Activated CD4-positive, alpha-beta T cell treated with anti-CD3 and anti-CD28 coated beads, Interleukin-2, amount 10 ng/mL, durations not matched to agents 7 days and 5 days (primary cell): ENCODE results near the gene WDSUB1. TPM values are rescaled to one million over a fixed set of nuclear protein-coding genes. Genes with fewer than 3 reads are reported as not detected.

Experiments
- CTCF ChIA-PET: fragments of 350-600 bp; sonication (Branson Sonifier 250); formaldehyde crosslinking; loops from one replicate; lab custom pipeline; 2021; ENCODE audit warnings: antibody characterized with exemption; lab: Charles Lee
- POLR2A ChIA-PET: fragments of 350-600 bp; sonication (Branson Sonifier 250); formaldehyde crosslinking; loops from one replicate; lab custom pipeline; 2021; ENCODE audit warnings: antibody characterized with exemption; lab: Charles Lee
- DNase-seq: peaks from one replicate; pipeline ENCODE4 v3.0.0-alpha.2; 2020
- H3K27ac Mint-ChIP-seq: one replicate; pipeline ENCODE4 v1.8.0; 2021; ENCODE audit warnings: mild to moderate bottlenecking, moderate library complexity, mixed read lengths
- H3K27me3 Mint-ChIP-seq: one replicate; pipeline ENCODE4 v1.8.0; 2021; ENCODE audit warnings: mixed read lengths
- H3K36me3 Mint-ChIP-seq: one replicate; pipeline ENCODE4 v1.8.0; 2021; ENCODE audit warnings: low read depth, mixed read lengths
- H3K4me1 Mint-ChIP-seq: one replicate; pipeline ENCODE4 v1.8.0; 2021; ENCODE audit warnings: mixed read lengths
- H3K4me3 Mint-ChIP-seq: one replicate; pipeline ENCODE4 v1.8.0; 2021; ENCODE audit warnings: mild to moderate bottlenecking, moderate library complexity, mixed read lengths
- H3K9me3 Mint-ChIP-seq: one replicate; pipeline ENCODE4 v1.8.0; 2021; ENCODE audit warnings: mixed read lengths
- total RNA-seq, 2 experiments: library from RNA; stranded (reverse); gene quantifications; one replicate each; pipeline ENCODE4 v1.2.3, GENCODE V29; 2021

WDSUB1 gene
- total RNA-seq, 2 experiments from 2014 or later, result 5.8 to 6.1 TPM

DNA sequence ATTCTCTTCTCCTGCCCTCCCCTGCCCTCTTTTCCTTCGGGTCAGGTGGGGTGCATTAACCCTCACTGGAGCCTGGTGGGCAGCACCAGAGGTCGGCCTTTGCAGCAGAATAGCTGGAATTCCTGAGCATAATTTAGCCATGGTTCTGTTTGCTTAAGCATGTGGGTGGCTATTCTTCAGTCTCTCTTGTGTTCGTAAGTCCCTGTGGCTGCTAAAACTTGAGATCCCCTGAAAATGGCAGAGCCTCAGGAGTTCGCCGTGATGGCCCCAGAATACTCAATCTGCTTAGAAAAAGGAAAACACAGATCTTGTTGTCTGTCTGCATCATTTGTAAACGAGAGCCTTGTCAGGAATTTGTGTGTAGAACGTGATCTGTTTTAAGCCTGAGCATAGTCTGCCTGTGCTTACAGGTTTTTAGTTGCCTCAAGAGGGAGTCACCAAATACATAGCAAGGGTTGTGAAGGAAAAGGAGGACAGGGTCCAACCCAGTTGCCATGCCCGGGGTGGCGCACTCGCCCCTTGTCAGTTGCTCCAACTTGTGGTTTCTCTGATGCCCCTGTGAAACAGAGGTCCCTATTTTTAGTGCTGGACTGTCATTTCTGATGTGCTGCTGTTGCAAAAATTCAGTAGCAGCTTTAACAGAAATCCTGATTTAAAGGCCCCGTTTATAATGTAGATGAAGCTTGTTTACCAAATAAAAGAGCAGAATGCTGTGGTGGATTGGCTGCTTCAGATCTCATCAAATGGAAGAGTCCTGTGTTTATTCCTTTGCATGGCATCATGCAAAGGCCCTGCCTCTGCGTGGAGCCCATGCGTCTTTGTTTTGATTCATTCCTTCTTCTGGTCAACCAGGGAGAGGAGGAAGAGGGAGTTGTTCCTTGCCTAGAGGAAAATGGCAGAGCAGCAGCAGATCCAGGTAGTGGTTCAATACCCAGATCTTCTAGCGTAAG lies 74.8 kb downstream of the WDSUB1 start:
- POLR2A ChIA-PET, result no interaction called here
- H3K4me3 Mint-ChIP-seq, result no peak overlapping the region

DNA sequence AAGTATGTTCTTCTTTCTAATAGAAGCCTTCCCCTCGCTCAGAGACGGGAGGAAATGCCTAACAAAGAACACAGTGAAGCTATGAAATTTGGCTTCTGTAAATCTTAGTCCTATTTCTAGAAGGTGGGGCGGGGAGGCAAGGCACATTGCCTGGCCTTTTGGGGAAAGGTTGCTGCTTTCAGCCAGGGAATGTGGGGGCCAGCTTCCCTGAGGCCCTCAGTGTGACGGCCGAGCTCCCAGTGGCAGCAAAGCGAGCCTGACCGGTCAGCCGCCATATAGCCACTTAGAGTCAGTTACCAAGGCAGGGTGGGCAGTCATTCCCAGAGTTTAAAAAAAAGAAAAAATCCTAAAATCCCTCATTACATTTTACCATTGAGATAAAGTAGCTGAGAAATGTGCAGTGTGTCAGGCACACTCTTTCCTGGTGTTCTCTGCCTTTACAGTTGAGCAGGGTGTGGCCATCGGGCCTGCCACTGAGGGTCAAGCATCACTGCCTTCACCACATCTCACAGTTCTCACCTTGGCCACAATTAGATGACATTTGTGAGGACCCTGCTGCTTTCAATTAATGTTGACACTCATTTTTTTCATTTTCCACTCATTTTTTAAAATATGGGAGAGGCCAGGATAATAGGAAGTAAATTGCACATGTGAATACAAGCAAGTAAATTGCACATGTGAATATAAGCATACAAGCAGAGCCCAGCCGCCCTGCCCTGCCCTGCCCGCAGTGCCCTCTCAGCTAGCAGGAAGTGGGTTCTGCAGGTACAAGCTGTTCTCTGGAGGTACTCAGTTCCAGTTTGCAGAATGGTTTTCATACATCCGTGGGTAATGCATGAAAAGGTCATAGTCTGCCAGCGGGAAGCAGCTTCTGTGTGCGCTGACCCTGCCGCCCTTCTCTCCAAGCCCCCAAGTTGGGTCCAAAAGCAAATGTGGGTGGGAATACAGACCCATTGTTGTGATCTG lies 76.9 kb downstream of the WDSUB1 start:
- no peaks in the 10 kb centered on the region for H3K27me3 Mint-ChIP-seq
- ChIA-PET CTCF (interaction anchor here (0.6 to 1.7 kb wide), 3 partner anchors 12 to 77 kb away, joined by 3 to 5 read pairs (median 4); partner anchors contain the start of gene WDSUB1), POLR2A (no interaction called here)
- peak overlapping the region; percentile 41 for H3K27ac Mint-ChIP-seq
- peak; percentile 69 for DNase-seq
- peaks cover 14% of the 10 kb centered on the region for H3K4me1 Mint-ChIP-seq
- H3K9me3 Mint-ChIP-seq, result no peaks in the 10 kb centered on the region
- no peak overlapping the region for H3K4me3 Mint-ChIP-seq
- H3K36me3 Mint-ChIP-seq, result no peaks in the 10 kb centered on the region

More for the DNA sequence above, 74.8 kb downstream of the WDSUB1 start:
- Mint-ChIP-seq H3K9me3 (no peaks in the 10 kb centered on the region), H3K27ac (no peak overlapping the region), H3K27me3 (no peaks in the 10 kb centered on the region), H3K36me3 (no peaks in the 10 kb centered on the region), H3K4me1 (peaks cover 14% of the 10 kb centered on the region)
- no peak for DNase-seq
- CTCF ChIA-PET, result interaction anchor here (0.7 kb wide), 1 partner anchor 307 kb away, joined by 3 read pairs; no protein-coding TSS in a partner anchor

DNA sequence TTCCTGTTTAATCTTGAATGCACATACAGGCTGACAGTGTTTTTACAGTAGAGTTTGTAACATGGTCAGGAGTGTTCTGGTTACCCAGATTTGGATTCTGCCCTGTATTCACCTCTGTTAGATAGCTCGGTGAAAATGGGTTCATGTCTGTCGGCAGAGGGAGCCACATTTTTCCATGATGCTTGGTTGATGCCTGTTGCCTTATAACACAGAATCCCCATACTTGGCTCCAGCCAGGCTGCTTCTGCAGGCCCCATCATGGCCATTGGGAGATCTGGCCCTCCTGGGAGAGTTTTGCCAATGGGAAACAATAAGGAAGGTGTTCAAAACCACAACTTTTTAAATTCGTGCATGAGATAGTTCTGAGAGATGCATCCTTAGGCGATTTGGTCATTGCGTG lies 78.1 kb downstream of the WDSUB1 start:
- Mint-ChIP-seq H3K4me1 (peaks cover 14% of the 10 kb centered on the region), H3K9me3 (no peaks in the 10 kb centered on the region), H3K27ac (no peak overlapping the region), H3K4me3 (no peak overlapping the region), H3K36me3 (no peaks in the 10 kb centered on the region), H3K27me3 (no peaks in the 10 kb centered on the region)
- DNase-seq, result no peak
- CTCF ChIA-PET, result interaction anchor here (1.7 kb wide), 1 partner anchor 13 kb away, joined by 4 read pairs; no protein-coding TSS in a partner anchor
- POLR2A ChIA-PET, result no interaction called here

DNA sequence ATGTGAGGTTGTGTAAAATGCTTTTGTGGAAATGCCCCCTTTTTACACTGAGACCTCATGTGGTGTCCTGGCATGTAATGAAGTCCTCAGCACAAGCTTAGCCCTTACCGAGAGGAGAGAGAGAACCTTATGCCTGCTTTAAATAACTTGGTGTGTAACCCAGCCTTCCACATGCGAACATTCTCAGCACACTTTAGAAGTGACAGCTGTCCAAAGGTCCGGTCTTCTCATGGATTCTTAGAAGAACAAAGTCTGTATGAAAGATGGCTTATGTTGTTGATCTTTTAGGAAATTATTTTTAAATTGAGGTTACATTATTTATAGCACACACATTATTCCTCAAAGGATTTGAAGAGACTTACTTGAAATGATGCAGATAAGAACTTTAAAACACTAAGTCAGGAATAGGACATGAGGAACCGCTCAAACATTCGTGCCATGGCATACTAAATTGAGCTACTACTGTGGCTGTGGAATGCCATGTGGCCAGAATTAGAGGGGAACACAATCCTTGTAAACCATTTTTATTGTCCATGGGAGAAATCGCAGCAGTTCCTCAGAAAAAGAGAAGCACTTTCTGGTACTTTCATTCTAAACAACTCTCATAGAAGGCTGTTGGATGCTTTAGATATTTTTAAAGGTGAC lies 79.6 kb downstream of the WDSUB1 start:
- ChIA-PET CTCF (interaction anchor here (0.8 kb wide), 1 partner anchor 10 kb away, joined by 3 read pairs; no protein-coding TSS in a partner anchor), POLR2A (no interaction called here)
- DNase-seq, result no peak
- H3K27ac Mint-ChIP-seq, result no peak overlapping the region
- no peak overlapping the region for H3K4me3 Mint-ChIP-seq
- H3K9me3 Mint-ChIP-seq, result no peaks in the 10 kb centered on the region
- no peaks in the 10 kb centered on the region for H3K36me3 Mint-ChIP-seq
- H3K4me1 Mint-ChIP-seq, result peaks cover 22% of the 10 kb centered on the region
- H3K27me3 Mint-ChIP-seq, result no peaks in the 10 kb centered on the region

DNA sequence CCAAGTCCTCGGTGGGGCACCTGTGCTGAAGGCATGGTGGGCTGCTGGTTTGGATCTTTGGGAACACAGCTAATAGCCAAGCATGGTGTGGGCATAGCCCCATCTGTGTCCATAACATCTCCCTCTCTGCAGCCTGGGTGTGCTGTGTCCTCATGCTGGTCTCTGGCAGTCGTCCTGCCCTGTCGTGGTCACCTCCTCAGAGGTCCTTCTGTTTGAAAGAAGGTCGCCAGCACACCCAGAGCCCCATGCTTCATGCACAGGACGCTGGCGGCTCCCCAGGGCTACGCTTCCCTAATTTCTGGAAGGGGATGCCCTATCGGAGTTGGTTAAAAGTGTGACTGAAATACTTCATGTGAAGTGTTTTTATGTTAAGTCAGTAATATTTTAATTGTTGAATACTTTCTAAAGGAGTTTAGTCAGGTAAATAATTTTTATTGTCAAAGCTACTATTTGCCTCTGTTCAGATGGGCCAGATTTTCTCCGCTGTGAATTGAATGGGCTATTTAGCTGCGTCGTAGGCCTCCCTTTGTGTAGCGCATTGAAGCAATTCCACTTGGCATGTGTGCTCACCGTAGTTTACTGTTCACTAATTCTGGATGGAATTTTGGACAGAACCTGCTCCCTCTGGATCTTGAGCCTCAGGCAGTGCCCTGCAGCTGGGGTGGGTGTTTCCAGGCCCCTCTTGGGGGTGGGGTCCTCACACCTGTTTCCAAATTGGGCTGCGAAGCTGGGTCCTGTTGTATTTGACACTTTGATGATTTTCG lies 81.9 kb downstream of the WDSUB1 start:
- Mint-ChIP-seq H3K27me3 (no peaks in the 10 kb centered on the region), H3K27ac (no peak overlapping the region), H3K9me3 (no peaks in the 10 kb centered on the region), H3K4me1 (peaks cover 25% of the 10 kb centered on the region), H3K4me3 (no peak overlapping the region), H3K36me3 (no peaks in the 10 kb centered on the region)
- POLR2A ChIA-PET, result no interaction called here
- CTCF ChIA-PET, result interaction anchor here (0.7 kb wide), 1 partner anchor 15 kb away, joined by 5 read pairs; no protein-coding TSS in a partner anchor
- DNase-seq, result no peak

DNA sequence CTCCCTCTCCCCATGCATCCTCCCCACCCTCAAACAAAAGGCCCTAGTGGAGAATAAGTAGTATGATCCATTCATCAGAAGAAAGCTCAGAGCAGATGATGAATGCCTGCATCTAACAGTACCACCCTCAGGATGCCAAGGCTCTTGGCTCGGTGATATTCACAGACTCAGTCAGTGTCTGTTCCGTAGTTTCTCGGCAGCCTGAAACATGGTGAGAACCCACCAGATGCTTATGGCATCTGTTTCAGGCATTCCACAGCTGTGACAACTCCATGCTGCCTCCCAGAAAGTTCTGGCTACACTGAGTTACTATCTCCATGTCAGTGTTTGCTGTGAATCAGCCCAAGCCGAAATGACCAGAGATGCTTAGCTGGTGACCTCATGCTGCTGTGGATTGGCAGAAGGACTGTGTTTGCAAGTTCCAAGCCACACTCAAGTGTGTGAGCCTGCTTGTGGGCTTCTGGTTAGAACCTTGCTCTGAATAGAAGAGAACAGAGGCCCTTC lies 83.9 kb downstream of the WDSUB1 start:
- no peak overlapping the region for H3K27ac Mint-ChIP-seq
- no peak overlapping the region for H3K4me3 Mint-ChIP-seq
- DNase-seq, result no peak
- H3K36me3 Mint-ChIP-seq, result no peaks in the 10 kb centered on the region
- no peaks in the 10 kb centered on the region for H3K27me3 Mint-ChIP-seq
- CTCF ChIA-PET, result interaction anchor here (2.0 kb wide), 1 partner anchor 12 kb away, joined by 6 read pairs; no protein-coding TSS in a partner anchor
- no peaks in the 10 kb centered on the region for H3K9me3 Mint-ChIP-seq
- POLR2A ChIA-PET, result no interaction called here
- H3K4me1 Mint-ChIP-seq, result peaks cover 21% of the 10 kb centered on the region

DNA sequence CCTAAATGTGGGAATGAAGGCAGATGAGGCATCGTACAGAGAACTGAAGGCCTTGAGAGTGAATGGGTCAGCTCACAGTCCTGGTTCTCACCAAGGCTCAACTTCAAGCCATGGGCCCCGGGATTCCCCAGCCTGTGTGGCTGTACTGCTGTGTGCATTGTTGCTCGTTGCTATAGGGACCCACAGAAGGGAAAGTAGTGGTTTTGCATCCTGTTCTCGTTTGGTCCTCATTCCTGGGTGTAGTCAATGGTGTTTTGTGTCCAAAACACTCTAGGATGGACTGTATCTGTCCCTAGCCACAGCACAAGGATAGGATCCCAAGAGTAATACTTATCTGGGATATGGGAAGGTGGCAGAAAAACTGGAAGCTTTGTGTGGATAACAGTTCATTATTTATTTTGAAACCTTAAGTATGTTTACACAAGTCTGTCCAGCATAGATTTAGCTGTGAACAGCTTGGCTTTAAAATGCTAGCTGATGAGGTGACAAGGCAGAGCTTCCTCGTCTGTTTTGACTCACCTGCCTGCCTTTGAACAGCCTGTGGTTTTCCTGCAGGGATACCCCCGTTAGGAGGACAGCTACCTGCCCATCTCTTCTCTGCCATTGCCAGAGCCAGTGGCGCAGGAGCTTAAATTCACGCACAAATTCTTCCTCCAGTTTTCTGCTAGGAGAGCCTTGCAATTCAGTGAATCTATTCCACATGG lies 85.0 kb downstream of the WDSUB1 start:
- Mint-ChIP-seq H3K36me3 (no peaks in the 10 kb centered on the region), H3K27ac (no peak overlapping the region), H3K4me1 (peaks cover 21% of the 10 kb centered on the region), H3K9me3 (no peaks in the 10 kb centered on the region), H3K27me3 (no peaks in the 10 kb centered on the region), H3K4me3 (no peak overlapping the region)
- DNase-seq, result peak; percentile 50
- CTCF ChIA-PET, result interaction anchor here (1.1 to 2.0 kb wide), 2 partner anchors 13 to 14 kb away, joined by 3 to 6 read pairs; no protein-coding TSS in a partner anchor
- POLR2A ChIA-PET, result no interaction called here

DNA sequence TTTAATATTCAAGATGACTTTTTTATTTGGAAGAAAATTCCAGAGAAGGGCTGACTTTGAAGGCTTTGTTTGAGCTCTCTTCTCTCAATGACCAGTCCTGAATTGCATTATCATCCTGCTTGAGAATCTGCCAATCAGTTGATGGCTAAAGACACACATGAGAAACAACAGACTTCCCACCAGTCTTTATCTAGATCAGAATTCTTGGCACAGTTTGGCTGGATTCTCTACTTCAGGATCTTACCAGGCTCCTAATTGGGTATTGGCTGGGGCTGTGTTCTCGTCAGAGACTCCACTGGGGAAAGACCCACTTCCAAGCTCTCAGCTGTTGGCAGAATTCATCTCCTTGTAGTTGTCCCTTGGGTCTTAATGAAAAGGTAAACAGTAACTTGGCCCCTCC lies 86.0 kb downstream of the WDSUB1 start:
- DNase-seq, result no peak
- no peaks in the 10 kb centered on the region for H3K36me3 Mint-ChIP-seq
- ChIA-PET POLR2A (no interaction called here), CTCF (interaction anchor here (0.5 to 2.0 kb wide), 2 partner anchors 14 to 20 kb away, joined by 3 to 6 read pairs; no protein-coding TSS in a partner anchor)
- no peak overlapping the region for H3K27ac Mint-ChIP-seq
- H3K27me3 Mint-ChIP-seq, result no peaks in the 10 kb centered on the region
- no peak overlapping the region for H3K4me3 Mint-ChIP-seq
- H3K9me3 Mint-ChIP-seq, result no peaks in the 10 kb centered on the region
- H3K4me1 Mint-ChIP-seq, result peaks cover 21% of the 10 kb centered on the region

DNA sequence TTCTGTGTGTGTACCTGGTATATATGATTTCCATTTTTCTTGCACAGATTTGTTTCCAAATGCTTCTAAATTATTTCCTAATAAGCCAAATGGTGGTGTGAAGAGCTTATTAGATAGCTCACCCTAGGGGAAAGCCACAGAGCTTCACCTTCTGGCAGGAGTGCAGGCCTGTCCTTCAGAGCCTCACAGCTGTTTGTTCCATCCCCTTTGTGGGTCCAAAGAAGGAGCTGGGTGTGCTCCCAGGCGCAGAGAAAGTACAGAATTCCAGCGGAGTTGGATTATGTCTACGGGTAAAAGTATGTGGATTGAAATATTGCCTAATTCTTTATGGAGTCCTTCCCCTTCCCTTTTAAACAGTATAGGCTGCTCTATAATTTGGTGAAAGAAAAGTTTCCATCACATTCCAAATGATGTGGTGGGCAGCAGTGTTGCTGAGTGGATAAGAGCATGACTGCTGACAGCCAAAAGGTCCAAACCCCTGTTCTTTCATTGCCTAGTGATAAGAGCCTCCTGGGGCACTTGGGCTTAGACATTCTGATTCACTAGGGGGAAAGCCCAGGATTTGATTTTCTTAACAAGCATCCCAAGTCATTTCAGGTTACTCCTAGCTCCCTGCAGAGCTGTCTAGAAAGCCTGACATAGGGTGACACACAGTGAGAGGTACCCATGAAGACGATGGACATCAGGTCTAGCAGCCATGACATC lies 86.6 kb downstream of the WDSUB1 start:
- peaks cover 21% of the 10 kb centered on the region for H3K4me1 Mint-ChIP-seq
- POLR2A ChIA-PET, result no interaction called here
- H3K27me3 Mint-ChIP-seq, result no peaks in the 10 kb centered on the region
- H3K36me3 Mint-ChIP-seq, result no peaks in the 10 kb centered on the region
- CTCF ChIA-PET, result no interaction called here
- no peak for DNase-seq
- H3K9me3 Mint-ChIP-seq, result no peaks in the 10 kb centered on the region
- no peak overlapping the region for H3K4me3 Mint-ChIP-seq
- H3K27ac Mint-ChIP-seq, result no peak overlapping the region

DNA sequence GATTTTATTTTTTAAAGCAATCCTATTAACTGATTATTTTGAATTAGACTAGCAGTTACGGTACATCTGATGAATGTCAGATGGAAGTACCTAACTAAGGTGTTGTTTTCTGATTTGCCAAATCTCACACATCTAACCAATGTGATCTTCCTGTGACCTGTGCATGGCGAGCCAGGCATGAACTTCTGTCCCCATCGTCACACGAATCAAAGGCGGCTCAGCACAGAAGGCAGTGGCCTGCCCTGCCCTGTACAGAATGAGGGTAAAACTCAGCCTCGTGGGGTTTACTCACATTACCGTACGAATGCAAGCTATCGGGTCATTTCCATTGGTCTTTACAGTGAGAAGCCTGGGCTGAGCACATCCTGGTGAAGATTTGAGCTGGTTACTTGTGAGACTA lies 87.3 kb downstream of the WDSUB1 start:
- DNase-seq, result no peak
- H3K4me3 Mint-ChIP-seq, result no peak overlapping the region
- ChIA-PET POLR2A (no interaction called here), CTCF (no interaction called here)
- H3K27ac Mint-ChIP-seq, result no peak overlapping the region
- H3K36me3 Mint-ChIP-seq, result no peaks in the 10 kb centered on the region
- H3K4me1 Mint-ChIP-seq, result peaks cover 21% of the 10 kb centered on the region
- H3K9me3 Mint-ChIP-seq, result no peaks in the 10 kb centered on the region
- no peaks in the 10 kb centered on the region for H3K27me3 Mint-ChIP-seq
